ENCODE results near the gene COL4A1.

Gene COL4A1

DNA sequence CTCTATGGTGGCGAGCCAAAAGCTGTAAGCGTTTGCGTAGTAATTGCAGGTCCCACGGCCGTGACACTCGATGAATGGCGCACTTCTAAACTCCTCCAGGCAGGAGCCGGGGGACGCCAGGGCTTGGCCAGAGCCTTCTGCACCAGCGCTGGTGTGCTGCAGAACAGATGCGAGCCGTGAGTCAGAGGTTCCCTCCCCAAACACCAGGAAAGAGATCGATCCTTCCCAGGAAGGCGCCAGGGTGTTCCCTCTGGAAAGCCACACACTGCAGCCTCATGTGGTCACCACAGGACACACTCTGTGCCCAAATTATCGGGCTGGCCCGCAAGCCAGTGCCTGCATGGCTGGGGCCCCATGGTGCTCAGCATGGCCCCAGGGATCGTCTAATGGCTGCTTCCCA, 154.6 kb downstream of the COL4A1 start:
- no peak for DNase-seq

DNA sequence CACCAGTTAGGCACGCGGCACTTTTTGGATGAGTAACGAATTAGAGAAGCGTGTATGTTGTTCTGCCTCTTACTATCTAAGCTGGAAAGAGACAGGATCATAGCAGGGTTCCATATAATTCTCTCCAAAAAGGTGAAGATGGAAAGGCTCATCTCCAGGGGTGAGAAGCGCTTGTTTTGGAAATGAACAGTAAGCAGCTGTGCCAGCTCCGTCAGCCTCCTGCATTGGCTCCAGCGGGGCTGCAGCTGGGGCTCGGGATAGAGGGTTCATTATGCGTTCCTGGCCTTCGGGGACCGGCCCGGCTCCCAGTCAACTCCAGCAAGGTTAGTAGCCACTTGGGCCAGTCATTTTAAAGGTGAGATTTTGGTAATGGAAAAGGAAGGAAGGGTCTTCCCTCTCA, 155.5 kb downstream of the COL4A1 start:
- no peak for DNase-seq

DNA sequence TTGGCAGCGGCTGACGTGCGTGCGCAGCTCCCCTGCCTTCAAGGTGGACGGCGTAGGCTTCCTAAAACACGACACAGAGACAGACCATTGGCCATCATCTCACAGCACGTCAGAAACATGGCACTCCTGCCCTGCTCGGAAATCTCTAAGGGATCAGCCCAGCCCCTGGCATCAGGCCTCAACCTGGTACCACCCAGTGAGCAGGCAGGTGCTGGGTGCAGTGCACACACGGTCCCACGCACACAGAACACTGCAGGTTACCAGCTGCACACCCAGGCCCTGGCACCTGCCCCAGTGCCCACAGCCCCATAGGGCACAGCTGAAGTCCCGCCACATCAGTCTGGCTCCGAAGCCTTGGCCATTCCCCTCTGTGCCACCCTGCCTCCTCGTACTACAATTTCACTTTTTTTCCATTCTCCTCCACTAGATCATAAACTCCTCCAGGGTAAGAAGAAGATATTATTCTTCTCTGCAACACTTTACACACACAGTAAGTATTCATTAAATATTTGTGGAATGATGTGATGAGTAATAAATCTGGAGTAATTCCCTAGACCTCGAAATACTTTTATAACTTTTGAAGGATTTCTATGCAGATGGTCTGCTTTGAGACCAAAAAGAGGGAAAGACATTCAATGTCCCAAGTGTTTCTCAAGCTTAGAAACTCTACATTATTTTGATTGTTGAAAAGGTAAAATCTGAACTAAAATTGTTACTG, 156.4 kb downstream of the COL4A1 start:
- no peak for DNase-seq

DNA sequence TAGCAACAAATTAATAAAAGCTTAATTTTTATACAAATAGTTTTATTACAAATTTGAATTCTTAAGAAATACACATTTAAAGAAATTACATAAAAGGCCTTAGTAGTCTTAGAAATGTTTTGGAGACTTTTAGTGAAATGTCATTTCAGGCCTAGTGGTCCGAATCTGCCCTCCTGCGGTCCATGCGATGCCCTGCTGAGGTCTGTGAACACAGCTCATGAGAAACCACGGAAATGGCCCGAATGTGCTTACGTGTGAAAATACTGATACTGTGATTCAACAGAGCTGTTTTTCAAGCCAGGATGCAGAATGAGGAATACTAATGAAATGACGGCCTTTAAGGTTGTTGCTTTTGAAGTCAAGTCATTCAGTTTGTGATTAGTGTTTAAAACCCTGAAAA, 157.9 kb downstream of the COL4A1 start:
- DNase-seq: no peak

DNA sequence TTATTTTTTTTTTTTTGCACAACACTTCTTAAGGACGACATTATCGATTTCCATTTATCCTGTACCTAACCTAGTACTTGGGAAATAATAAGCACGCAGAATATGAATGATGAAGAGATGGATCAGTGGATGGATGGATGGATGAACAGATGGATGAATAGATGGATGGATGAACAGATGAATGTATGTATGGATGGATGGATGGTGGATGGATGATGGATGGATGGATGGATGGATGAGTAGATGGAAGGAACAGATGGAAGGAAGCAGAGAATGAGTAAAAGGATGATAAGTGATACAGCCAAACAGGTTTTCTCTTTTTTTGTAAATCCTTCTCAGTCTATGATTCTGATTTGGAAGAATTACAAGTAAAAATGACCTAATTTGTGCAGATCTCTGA, 166.9 kb downstream of the COL4A1 start:
- no peak for DNase-seq

DNA sequence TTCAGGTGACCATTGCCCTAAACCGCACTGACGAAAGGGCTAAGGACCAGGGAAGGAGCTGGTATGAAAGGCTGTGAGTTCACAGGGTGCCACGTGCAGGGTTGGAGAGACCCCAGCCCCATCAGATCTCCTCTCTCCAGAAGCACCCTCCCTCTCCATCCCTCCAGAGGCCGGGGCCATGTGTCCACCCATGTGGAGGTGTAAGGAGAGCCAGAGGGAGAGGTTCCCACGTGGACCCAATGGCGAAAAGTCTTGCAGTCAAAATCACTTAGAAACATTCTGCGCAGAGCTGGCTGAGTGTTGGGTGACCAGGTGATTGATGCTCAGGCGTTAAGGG, 168.3 kb downstream of the COL4A1 start:
- DNase-seq: no peak

DNA sequence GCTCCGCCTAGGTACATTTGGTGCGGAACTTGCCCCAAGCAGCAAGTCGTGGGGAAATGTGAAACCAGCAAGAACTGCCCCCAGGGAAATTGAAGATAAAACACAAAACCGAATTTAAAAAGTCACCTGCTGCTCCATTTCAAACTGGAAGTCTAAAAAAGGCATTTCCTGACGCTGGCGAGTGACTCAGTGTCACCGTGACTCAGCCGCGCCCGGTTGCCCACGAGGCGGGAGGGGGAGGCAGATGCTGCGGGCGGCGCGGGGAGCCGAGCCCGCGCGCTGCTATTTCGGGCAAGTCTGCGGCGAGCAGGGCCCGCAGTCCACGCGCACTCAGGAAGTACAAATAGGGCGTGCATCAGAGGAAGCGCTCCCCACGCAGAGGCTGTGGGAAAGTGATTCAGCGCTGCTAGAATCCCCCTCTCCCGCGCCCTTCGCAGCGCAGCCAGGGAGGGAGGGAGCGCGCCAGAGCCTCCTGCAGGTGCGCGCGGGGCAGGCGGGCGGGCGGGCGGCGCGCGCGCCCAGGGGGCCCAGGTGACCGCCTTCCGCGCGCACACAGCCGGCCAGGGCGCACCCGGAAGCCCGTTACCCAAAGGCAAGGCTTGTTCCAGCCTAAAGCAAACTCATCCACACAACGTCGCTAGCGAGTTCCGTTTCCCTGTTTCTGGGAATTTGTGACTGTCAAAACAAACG, 168.8 kb downstream of the COL4A1 start:
- DNase-seq: peak; percentile 85

DNA sequence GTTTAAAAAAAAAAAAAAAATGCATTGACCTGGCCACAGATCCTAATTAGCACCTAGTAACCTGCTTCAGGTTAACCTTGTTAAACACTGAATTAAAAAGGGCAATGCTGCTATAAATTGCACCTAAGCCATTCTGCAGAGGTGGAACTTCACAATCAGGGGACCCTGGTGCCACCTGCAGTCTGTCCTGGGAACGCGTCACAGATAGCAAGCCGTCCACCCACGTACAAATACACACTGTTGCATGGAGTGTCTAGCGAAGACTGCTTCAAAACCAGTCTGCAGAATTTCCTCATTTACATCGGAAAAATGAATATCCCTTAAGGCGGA, 169.3 kb downstream of the COL4A1 start:
- peak; percentile 48 for DNase-seq

DNA sequence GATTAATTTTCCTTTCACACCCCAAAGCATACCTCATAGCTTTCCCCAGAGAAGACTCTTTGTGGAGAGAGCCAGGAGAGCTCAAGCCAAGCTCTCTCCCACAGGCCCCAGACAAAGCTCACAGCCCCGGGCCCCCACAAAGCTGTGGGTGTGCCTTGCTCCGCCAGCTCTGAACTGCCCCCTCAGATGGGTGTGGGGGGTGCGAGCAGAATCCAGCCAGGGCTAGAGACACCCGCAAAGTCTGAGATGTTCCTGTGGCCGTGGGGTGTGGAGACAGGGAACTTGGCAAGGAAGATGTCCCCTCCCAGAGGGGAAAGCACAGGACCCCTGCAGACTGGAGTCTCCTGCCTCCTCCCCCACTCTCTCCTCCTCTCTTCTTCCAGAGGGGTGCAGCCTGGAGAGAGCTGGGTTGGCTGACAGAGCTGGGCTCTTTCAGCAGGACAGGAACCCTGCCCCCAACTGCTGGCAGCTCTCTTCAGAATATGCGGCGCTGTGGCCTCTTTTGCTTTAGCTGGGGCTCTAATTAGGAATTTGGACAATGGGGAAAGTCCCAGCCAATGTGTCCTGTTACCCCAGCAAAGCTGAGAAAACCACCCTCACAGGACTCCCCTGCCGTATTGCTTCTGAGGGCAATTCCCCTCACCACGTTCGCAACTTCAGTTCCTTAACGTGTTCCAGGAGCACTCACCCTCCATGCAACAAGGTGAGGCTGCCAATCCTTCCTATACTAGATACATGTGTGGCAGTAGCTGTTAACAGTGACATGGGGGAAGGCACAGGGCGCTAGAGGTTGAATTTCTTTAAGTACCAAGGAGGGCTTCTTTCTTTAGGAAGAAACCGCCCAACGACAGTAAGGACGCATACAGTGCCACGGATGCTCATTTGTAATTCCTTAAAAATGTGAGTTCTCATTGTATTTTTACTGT, 170.0 kb downstream of the COL4A1 start:
- no peak for DNase-seq

DNA sequence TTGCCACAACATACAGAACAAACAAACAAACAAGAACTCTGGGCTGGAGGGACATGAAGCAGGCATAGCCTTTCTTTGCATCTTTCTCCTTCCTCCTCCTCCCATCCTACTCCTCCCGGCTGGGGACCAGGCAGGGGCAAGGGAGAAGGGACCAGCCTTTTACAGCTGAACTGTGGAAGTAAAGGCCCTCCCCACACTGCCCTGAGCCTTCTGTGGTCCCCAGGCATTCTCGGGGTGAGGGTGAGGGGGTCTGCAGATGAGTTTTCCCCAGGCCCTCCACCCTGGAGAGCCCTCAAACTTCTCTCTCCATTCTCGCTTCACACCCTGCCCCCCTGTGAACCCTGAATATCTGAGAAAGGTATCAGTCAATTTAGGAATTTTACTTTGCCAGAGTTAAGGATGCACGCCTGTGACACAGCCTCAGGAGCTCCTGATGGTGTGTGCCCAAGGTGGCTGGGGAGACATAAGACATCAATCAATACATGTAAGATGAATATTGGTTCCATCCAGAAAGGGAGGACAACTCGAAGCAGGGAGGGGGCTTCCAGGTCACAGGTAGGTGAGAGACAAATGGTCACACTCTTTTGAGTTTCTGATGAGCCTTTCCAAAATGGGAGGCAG, 170.9 kb downstream of the COL4A1 start:
- no peak for DNase-seq

DNA sequence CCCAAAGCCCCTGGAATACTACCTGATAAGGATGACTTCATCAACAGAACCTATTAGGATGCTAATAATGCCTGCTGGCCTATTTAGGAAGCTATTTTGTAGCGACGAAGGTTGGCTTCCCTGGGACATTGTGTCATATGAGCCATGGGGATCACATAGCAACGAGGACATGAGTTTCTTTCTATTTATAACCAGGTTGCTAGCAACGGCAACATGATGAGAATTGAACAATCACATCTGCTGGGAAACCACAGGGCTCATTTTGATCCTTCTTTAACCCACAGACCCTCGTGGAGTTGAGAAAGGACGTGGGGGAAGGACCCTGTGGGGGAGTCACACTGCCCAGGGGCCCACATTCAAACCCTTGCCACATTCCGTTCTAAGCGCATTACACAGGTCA, 172.2 kb downstream of the COL4A1 start:
- no peak for DNase-seq

DNA sequence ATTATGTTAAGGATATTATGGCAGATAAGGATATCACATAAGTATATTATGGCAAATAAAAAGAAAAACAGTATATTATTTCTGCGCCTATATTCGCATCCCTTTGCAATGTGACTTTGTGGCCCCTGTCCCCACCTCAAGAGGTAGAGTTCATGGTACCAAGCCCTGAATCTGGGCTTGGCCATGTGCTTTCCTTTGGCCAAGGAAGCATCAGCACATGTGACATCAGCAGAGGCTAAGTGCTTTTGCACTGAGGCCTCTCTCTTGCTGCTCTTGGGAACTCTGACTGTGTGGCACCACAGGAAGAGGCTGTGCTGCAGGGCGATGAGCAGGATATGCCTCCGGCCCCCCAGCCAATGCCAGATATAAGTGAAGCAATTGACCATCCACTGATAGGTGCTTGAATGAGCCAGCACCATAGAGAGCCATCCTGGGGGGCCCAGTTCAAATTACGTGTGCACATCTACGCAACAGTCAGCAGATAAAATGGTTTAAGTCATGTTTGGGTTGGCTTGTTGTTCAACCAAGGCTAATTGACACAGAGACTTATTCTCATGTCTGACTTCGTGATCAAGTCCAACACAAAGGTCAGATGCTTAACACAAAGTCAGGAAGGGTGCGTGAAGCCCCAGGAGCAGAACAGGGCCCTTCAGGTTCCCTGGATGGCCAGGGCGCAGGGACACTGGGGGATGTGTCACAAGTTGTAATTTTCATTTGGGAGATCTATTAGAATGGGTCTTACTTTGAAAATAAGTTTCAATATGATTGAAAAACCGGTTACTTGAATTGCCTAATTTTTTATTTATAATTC, 173.3 kb downstream of the COL4A1 start:
- DNase-seq: no peak

DNA sequence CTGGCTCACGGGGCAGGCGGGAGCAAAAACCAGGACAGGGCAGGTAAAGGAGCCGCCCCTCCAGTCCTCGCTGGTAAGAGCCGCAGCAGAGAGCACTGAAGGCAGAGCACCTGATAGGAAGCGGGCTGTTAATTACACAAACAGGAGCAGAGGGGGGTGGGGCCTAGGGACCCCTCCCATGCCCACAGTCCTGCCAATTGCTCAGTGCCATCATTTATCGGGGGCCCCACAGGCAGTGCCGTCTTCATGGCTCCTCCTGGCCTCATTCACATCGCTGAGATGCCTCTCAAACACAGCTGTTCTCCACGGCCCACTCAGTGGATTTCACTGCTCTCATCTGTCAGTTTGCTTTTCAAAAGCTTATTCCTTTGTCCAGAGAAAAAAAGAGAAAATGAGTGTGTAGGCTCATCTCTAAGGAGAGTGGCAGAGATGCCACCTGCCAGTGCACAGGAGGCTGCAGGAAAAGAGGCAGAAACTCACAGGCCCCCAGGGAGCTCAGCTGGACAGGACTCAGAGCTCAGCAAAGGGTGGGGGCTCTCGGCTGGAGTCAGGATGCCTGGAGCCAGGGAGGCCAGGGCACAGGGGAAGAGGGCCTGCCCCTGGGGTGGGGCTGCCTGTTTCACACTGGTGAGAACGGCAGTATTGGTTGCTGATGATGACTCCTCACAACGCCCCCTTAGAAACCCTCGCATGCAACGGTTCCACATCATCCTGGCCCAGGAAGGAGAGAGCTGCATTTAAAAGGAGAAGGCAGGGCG, 174.6 kb downstream of the COL4A1 start:
- DNase-seq: no peak

DNA sequence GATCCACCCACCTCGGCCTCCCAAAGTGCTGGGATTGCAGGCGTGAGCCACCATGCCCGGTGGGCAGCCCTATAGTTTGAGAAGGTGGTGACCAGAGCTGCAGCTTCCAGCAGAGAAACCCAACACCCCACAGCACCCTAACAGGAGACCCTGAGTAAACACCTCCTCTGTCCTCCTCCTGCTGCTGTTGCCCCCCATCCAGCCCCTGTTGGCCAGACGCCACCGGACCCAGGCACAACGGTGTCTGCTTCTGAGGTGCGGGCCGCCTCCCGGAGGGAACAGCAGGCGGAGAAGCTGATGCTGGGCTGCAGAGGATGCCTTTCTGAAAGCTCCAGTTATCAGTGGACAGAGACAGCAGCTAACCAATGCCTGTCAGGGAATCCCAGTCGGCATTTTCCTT, 175.5 kb downstream of the COL4A1 start:
- no peak for DNase-seq

DNA sequence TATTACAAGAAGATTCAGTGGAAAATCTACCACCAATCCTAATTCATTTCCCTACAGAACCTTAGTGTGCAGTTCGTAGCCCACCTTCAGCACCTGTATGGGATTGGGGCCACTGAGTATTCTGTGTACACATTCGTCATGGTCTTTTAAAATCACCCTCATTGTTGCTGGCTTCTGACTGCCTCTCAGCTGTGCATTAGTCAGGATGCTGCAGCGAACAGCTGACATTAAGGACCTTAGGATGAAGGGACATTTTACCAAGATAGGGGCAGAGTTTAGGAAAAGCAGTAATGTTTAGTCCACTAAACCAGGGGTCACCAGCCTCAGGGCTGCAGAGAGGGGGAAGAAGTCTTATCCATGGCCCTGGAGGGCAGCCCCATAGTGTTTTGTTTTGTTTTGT, 176.5 kb downstream of the COL4A1 start:
- DNase-seq: no peak

DNA sequence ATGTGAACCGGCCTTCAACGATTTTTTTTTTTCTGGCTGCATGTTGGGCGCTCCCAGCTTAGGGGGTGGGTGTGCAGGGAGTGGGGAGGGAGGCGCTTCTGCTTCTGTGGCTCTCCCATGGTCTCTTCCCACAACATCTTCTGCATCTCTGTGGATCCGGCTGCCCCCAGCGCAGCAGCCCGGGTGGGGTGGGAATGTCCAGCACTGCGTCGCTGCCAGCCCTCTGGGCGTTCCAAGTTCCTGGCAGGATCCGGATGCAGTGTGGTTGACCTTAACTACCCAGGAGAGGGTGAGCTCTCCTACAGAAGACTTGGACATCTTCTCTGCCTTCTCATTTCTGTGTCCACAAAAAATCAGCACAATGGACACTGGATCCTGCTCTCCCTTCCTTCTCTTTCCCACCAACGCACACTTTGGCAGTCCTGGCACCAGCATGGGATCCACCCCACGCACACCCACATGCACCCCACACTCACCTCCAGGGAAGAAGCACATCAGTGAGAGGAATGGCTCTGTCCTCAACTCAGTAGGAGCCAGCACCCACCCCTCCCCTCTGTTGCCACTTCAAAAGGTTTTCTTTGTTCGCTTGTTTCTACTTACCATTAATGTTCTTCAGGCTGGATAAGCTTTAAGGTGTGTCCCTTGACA, 177.3 kb downstream of the COL4A1 start:
- DNase-seq: no peak

DNA sequence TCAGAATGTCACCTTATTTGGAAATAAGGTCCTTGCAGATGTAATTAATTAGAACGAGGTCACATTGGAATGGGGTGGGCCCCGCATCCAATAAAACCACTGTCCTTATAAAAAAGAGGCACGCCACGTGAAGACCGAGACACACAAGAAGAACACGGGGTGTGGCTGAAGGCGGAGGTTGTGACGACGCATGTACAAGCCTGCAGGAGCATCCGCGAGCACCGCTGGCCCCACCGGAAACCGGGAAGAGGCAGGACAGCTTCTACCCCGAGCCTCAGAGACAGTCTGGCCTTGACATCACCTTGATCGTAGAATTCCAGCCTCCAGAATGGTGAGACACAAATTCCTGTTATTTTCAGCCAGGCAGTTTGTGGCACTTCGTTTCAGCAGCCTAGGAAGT, 177.9 kb downstream of the COL4A1 start:
- DNase-seq: no peak

DNA sequence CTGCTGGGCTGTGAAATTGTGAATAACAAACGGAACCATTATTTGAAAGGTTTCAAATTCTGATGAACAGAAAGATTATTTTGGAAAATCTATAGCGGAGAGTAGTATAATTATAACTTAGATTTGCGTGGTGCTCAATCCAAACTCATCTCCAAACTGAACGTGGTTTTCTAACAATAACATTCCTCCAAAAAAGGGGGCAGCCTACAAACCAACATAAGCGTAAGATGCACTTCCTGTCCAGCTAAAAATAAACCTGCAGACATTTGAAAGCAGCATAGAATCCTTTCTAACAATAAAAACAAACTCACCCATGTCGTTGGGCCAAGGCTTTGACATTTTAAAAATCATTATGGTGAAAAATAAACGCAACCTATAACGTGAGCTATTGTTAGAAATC, 178.4 kb downstream of the COL4A1 start:
- no peak for DNase-seq

DNA sequence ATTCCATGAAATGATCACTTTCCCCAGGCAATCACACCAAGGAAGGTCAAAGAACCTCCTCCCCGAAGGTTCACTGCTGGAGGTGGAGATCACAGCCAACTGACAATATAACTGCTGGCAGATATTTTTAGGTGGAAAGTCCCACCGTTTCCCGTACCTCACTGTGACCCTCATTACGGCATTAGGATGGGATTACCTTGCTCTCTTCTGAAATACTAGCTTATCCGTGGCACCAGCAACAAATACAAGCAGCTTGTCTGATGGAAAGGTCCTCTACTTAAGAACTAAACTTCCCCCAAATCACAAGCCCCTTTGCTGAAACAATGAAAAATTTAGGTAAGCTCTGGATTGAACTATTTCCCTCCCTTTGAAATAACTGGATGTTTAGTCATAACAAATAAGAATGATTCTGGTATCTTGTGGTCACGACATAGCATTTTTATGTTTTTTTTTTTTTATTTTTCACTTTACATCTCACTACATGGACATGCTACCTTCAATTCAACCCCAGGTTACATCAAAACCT, 178.9 kb downstream of the COL4A1 start:
- DNase-seq: no peak

DNA sequence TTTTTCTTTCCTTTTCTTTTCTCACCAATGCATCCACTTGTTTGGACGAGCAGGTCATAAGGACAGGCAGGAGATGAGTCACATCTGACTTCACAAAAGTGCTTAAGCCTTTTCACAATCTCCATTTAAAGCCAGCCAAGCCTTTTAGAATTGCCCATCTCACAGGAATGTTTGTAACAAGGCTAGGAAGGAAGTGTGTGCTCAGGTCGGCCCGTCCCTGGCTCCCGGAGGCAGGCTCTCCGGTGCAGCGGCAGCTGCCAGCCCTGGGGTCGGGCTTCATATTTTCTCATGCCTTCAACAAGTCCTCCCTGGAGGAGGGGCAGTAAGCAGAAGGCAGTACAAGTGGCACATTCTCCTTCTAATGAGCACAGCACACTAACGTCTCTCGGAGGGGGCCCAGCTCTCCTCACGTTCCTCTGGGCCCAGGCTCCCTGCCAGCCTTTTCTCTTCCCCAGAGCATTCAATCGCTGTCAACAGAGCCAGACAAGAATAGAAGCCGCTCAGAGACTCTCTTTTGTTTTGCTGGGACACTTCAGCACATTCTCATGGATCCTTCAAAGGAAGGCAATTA, 180.5 kb downstream of the COL4A1 start:
- no peak for DNase-seq

Data from stimulated activated CD4-positive, alpha-beta T cell treated with anti-CD3 and anti-CD28 coated beads, Interleukin-15, amount 100 ng/mL, for 24 hours (primary cell).